ENCODE results near the gene KRT5. TPM values are rescaled to one million over a fixed set of nuclear protein-coding genes. Genes with fewer than 3 reads are reported as not detected.
"Not testable (repeated sequence)": the region's sequence is repeated elsewhere in the genome, so short reads cannot be mapped to it uniquely, and the experiment has no call there.

Gene KRT5
- total RNA-seq, 2 experiments from 2014 or later, result not detected

GRCh38 chr12:52517005-52517835 is 3.0 kb downstream of the KRT5 start:
- no peak for DNase-seq
- H3K4me1 Mint-ChIP-seq (ENCODE audit: low read depth), result no peaks in the 10 kb centered on the region
- H3K4me3 Mint-ChIP-seq, result no peak overlapping the region
- intact Hi-C loops (cut with micrococcal nuclease), result no loop called here
- no peaks in the 10 kb centered on the region for H3K36me3 Mint-ChIP-seq (ENCODE audit: low read depth)
- H3K27me3 Mint-ChIP-seq (ENCODE audit: low read depth), result no peaks in the 10 kb centered on the region
- H3K9me3 Mint-ChIP-seq, result no peaks in the 10 kb centered on the region
- CTCF ChIA-PET, result interaction anchor here (0.9 to 1.7 kb wide), 3 partner anchors 9 to 238 kb away, joined by 3 to 5 read pairs (median 4); no protein-coding TSS in a partner anchor
- H3K27ac Mint-ChIP-seq, result no peak overlapping the region

- intact Hi-C loops (cut with micrococcal nuclease), result no loop called here
- Mint-ChIP-seq H3K9me3 (peaks cover 3% of the 10 kb centered on the region), H3K27me3 (ENCODE audit: low read depth) (peaks cover 4% of the 10 kb centered on the region), H3K4me1 (ENCODE audit: low read depth) (no peaks in the 10 kb centered on the region), H3K27ac (no peak overlapping the region), H3K4me3 (no peak overlapping the region), H3K36me3 (ENCODE audit: low read depth) (no peaks in the 10 kb centered on the region)
- CTCF ChIA-PET, result interaction anchor here (0.9 to 1.7 kb wide), 3 partner anchors 8 to 237 kb away, joined by 3 to 5 read pairs (median 4); no protein-coding TSS in a partner anchor
- DNase-seq, result no peak
These were observed 4.0 kb downstream of the KRT5 start for GRCh38 chr12:52515927-52516831.

GRCh38 chr12:52515319-52515646 is 4.9 kb downstream of the KRT5 start:
- intact Hi-C loops (cut with micrococcal nuclease), result no loop called here
- no peak for DNase-seq
- peaks cover 5% of the 10 kb centered on the region for H3K27me3 Mint-ChIP-seq (ENCODE audit: low read depth)
- no peak overlapping the region for H3K27ac Mint-ChIP-seq
- H3K9me3 Mint-ChIP-seq, result peaks cover 4% of the 10 kb centered on the region
- H3K4me3 Mint-ChIP-seq, result no peak overlapping the region
- H3K4me1 Mint-ChIP-seq (ENCODE audit: low read depth), result no peaks in the 10 kb centered on the region
- no peaks in the 10 kb centered on the region for H3K36me3 Mint-ChIP-seq (ENCODE audit: low read depth)
- CTCF ChIA-PET, result no interaction called here

- Mint-ChIP-seq H3K9me3 (peaks cover 6% of the 10 kb centered on the region), H3K36me3 (ENCODE audit: low read depth) (no peaks in the 10 kb centered on the region), H3K4me3 (no peak overlapping the region), H3K27ac (no peak overlapping the region), H3K4me1 (ENCODE audit: low read depth) (no peaks in the 10 kb centered on the region), H3K27me3 (ENCODE audit: low read depth) (peaks cover 9% of the 10 kb centered on the region)
- no peak for DNase-seq
- intact Hi-C loops (cut with micrococcal nuclease), result no loop called here
- CTCF ChIA-PET, result no interaction called here
These were observed 5.5 kb downstream of the KRT5 start for GRCh38 chr12:52514471-52515318.

- Mint-ChIP-seq H3K27ac (no peak overlapping the region), H3K4me3 (no peak overlapping the region), H3K4me1 (ENCODE audit: low read depth) (no peaks in the 10 kb centered on the region), H3K9me3 (peaks cover 6% of the 10 kb centered on the region), H3K27me3 (ENCODE audit: low read depth) (peaks cover 10% of the 10 kb centered on the region), H3K36me3 (ENCODE audit: low read depth) (no peaks in the 10 kb centered on the region)
- DNase-seq, result no peak
- intact Hi-C loops (cut with micrococcal nuclease), result no loop called here
- CTCF ChIA-PET, result no interaction called here
These were observed 6.5 kb downstream of the KRT5 start for GRCh38 chr12:52513736-52514135.

GRCh38 chr12:52508211-52508610 is 12.0 kb downstream of the KRT5 start:
- Mint-ChIP-seq H3K36me3 (ENCODE audit: low read depth) (no peaks in the 10 kb centered on the region), H3K27me3 (ENCODE audit: low read depth) (peaks cover 35% of the 10 kb centered on the region), H3K9me3 (peaks cover 7% of the 10 kb centered on the region), H3K4me1 (ENCODE audit: low read depth) (peaks cover 3% of the 10 kb centered on the region), H3K4me3 (no peak overlapping the region), H3K27ac (no peak overlapping the region)
- DNase-seq, result no peak
- intact Hi-C loops (cut with micrococcal nuclease), result loop anchor here (10.0 kb wide), 2 partner anchors 133 to 353 kb away; no protein-coding TSS in a partner anchor
- CTCF ChIA-PET, result interaction anchor here (0.9 to 3.2 kb wide), 4 partner anchors 9 to 351 kb away, joined by 3 to 11 read pairs (median 4); partner anchors contain the start of gene KRT5

GRCh38 chr12:52506858-52507715 is 13.1 kb downstream of the KRT5 start:
- H3K27ac Mint-ChIP-seq, result no peak overlapping the region
- H3K36me3 Mint-ChIP-seq (ENCODE audit: low read depth), result no peaks in the 10 kb centered on the region
- peaks cover 35% of the 10 kb centered on the region for H3K27me3 Mint-ChIP-seq (ENCODE audit: low read depth)
- no peak overlapping the region for H3K4me3 Mint-ChIP-seq
- H3K4me1 Mint-ChIP-seq (ENCODE audit: low read depth), result peaks cover 3% of the 10 kb centered on the region
- CTCF ChIA-PET, result interaction anchor here (0.7 to 3.2 kb wide), 8 partner anchors 10 to 364 kb away, joined by 3 to 11 read pairs (median 3); partner anchors contain the start of gene KRT5
- peaks cover 8% of the 10 kb centered on the region for H3K9me3 Mint-ChIP-seq
- intact Hi-C loops (cut with micrococcal nuclease), result loop anchor here (10.0 kb wide), 2 partner anchors 132 to 352 kb away; no protein-coding TSS in a partner anchor
- DNase-seq, result no peak

- H3K27ac Mint-ChIP-seq, result no peak overlapping the region
- peaks cover 21% of the 10 kb centered on the region for H3K27me3 Mint-ChIP-seq (ENCODE audit: low read depth)
- intact Hi-C loops (cut with micrococcal nuclease), result loop anchor here (10.0 kb wide), 2 partner anchors 128 to 348 kb away; no protein-coding TSS in a partner anchor
- no peaks in the 10 kb centered on the region for H3K36me3 Mint-ChIP-seq (ENCODE audit: low read depth)
- no peak for DNase-seq
- peaks cover 2% of the 10 kb centered on the region for H3K9me3 Mint-ChIP-seq
- H3K4me1 Mint-ChIP-seq (ENCODE audit: low read depth), result peaks cover 3% of the 10 kb centered on the region
- CTCF ChIA-PET, result interaction anchor here (0.7 kb wide), 1 partner anchor 13 kb away, joined by 3 read pairs; no protein-coding TSS in a partner anchor
- H3K4me3 Mint-ChIP-seq, result no peak overlapping the region
These were observed 17.3 kb downstream of the KRT5 start for GRCh38 chr12:52502877-52503276.

GRCh38 chr12:52501490-52501889 is 18.7 kb downstream of the KRT5 start:
- no peak overlapping the region for H3K27ac Mint-ChIP-seq
- CTCF ChIA-PET, result no interaction called here
- H3K27me3 Mint-ChIP-seq (ENCODE audit: low read depth), result peaks cover 12% of the 10 kb centered on the region
- intact Hi-C loops (cut with micrococcal nuclease), result loop anchor here (10.0 kb wide), 2 partner anchors 127 to 347 kb away; no protein-coding TSS in a partner anchor
- H3K9me3 Mint-ChIP-seq, result peaks cover 2% of the 10 kb centered on the region
- H3K4me1 Mint-ChIP-seq (ENCODE audit: low read depth), result no peaks in the 10 kb centered on the region
- H3K36me3 Mint-ChIP-seq (ENCODE audit: low read depth), result no peaks in the 10 kb centered on the region
- no peak for DNase-seq
- H3K4me3 Mint-ChIP-seq, result no peak overlapping the region

- not testable (repeated sequence) for H3K4me3 Mint-ChIP-seq; H3K36me3 Mint-ChIP-seq (ENCODE audit: low read depth); H3K9me3 Mint-ChIP-seq; H3K27me3 Mint-ChIP-seq (ENCODE audit: low read depth); DNase-seq; H3K27ac Mint-ChIP-seq; H3K4me1 Mint-ChIP-seq (ENCODE audit: low read depth)
- intact Hi-C loops (cut with micrococcal nuclease), result loop anchor here (10.0 kb wide), 2 partner anchors 126 to 346 kb away; no protein-coding TSS in a partner anchor
- CTCF ChIA-PET, result interaction anchor here (1.2 to 1.4 kb wide), 2 partner anchors 370 to 384 kb away, joined by 3 to 6 read pairs; no protein-coding TSS in a partner anchor
These were observed 19.6 kb downstream of the KRT5 start for GRCh38 chr12:52500574-52500973.
